Adrenal gland (tissue), 5 donors: ENCODE data around the gene LUC7L.

ENCODE experiments used
- POLR2A ChIP-seq, 2 donors: fragments of 450-650 bp; IDR thresholded peaks; one replicate each; pipeline ENCODE4 v1.6.1; 2017; ENCODE audit warnings: antibody characterized with exemption in 2 of 2, mild to moderate bottlenecking in 2 of 2, moderate library complexity in 1 of 2
- TF ChIP-seq, protein P1 (sequence below), 6 experiments: fragments of 450-650 bp in 4 of 6; fragments of 200-600 bp in 2 of 6; sonication (generic) in 1 of 6; IDR thresholded peaks; 1 replicate in 5 of 6; 2 replicates in 1 of 6; pipeline versions ENCODE4 v1.5.1 to v1.8.0; 2016 to 2021; ENCODE audit warnings: antibody characterized with exemption in 6 of 6, mild to moderate bottlenecking in 2 of 6, moderate library complexity in 1 of 6
- donor health status: DM: no; HTN: no; CAD: no.

DNA sequence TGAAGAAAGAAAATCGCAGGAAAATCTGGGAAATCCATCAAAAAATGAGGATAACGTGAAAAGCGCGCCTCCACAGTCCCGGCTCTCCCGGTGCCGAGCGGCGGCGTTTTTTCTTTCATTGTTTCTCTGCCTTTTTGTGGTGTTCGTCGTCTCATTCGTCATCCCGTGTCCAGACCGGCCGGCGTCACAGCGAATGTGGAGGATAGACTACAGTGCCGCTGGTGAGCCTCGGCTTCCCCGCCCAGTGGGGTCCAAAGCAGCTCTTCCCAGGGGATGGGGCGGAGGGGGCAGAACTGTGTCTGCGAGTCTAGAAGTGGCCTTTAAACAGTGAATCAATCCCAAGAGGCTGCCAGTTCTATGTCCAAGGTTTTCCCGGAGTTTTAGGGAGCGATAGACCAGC, 25.2 kb upstream of the LUC7L start:
- no peak for TF ChIP-seq POLR2A (IDR thresholded peaks at IDR 0.05)
- TF ChIP-seq, protein P1, sequence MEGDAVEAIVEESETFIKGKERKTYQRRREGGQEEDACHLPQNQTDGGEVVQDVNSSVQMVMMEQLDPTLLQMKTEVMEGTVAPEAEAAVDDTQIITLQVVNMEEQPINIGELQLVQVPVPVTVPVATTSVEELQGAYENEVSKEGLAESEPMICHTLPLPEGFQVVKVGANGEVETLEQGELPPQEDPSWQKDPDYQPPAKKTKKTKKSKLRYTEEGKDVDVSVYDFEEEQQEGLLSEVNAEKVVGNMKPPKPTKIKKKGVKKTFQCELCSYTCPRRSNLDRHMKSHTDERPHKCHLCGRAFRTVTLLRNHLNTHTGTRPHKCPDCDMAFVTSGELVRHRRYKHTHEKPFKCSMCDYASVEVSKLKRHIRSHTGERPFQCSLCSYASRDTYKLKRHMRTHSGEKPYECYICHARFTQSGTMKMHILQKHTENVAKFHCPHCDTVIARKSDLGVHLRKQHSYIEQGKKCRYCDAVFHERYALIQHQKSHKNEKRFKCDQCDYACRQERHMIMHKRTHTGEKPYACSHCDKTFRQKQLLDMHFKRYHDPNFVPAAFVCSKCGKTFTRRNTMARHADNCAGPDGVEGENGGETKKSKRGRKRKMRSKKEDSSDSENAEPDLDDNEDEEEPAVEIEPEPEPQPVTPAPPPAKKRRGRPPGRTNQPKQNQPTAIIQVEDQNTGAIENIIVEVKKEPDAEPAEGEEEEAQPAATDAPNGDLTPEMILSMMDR (IDR thresholded peaks at IDR 0.05): no peak
